HG03045 (cell line): ENCODE measurements around the gene MCOLN1.
"Not testable (repeated sequence)": the region's sequence is repeated elsewhere in the genome, so short reads cannot be mapped to it uniquely, and the experiment has no call there.

ENCODE experiments used
- ATAC-seq: cut with Tn5 transposase; IDR thresholded peaks from one replicate; pipeline ENCODE4 v1.9.1; 2021; ENCODE audit warnings: mild to moderate bottlenecking, moderate library complexity; ENCODE audit not compliant: unreplicated experiment

Gene MCOLN1

GRCh38 chr19:7562646-7563393 lies 40.4 kb downstream of the MCOLN1 start:
- ATAC-seq: no peak

GRCh38 chr19:7564866-7565265 lies 42.4 kb downstream of the MCOLN1 start:
- ATAC-seq: no peak

GRCh38 chr19:7565332-7565731 lies 42.9 kb downstream of the MCOLN1 start:
- no peak for ATAC-seq

- no peak for ATAC-seq
Observed at GRCh38 chr19:7570761-7571160, 48.3 kb downstream of the MCOLN1 start.

GRCh38 chr19:7575434-7576040 lies 53.1 kb downstream of the MCOLN1 start:
- ATAC-seq: no peak

- ATAC-seq: not testable (repeated sequence)
Observed at GRCh38 chr19:7577422-7577821, 55.0 kb downstream of the MCOLN1 start.

- no peak for ATAC-seq
Observed at GRCh38 chr19:7578127-7578526, 55.7 kb downstream of the MCOLN1 start.

GRCh38 chr19:7579182-7579581 lies 56.8 kb downstream of the MCOLN1 start:
- no peak for ATAC-seq

- ATAC-seq: no peak
Observed at GRCh38 chr19:7582446-7582845, 60.0 kb downstream of the MCOLN1 start.
